ENCODE measurements around the gene MEIS3. TPM values are rescaled to one million over a fixed set of nuclear protein-coding genes. Genes with fewer than 3 reads are reported as not detected.

The MEIS3 gene
- total and polyA plus RNA-seq, 4 donors: 0.75 to 19.6 (median 5.8) TPM

DNA sequence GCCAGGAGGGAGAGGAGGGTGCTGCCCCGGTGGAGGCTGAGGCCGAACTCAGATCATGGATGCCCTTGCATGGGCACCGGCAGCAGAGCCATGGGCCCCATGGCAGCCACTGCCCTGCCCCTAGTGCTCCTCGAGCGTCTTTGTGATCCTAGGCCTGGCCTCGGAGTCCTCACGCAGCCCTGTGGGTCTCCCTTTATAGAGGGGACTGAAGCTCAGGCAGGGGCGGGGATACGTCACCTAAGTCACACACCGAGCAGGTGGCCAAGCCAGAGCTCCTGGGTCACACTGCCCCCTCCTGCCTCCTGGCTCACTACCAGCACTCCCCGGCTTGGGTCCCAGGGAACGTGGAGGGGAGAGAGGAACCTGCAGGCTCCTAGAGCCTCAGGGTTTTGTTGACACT, 41.5 kb downstream of the MEIS3 start:
- no peak for ATAC-seq (ENCODE audit: low FRiP score)
- intact Hi-C loops (cut with DNase I): no loop called here
- whole genome bisulfite sequencing, 2 donors: 60 to 67% methylated on average over 12 of the region's 12 CpGs
- H3K4me1 ChIP-seq (ENCODE audit: control insufficient read depth in 1 of 2, insufficient read depth in 2 of 2, low read length in 2 of 2): no peaks in the 10 kb centered on the region
- no peak overlapping the region for H3K27ac ChIP-seq (ENCODE audit: low read depth in 1 of 2, low read length in 2 of 2)
- H3K36me3 ChIP-seq (ENCODE audit: control insufficient read depth in 1 of 2, insufficient read depth in 2 of 2, low read length in 1 of 2): peaks cover 9 to 17% of the 10 kb centered on the region in 2 donors
- DNase-seq: no peak
- no peak overlapping the region for H3K4me3 ChIP-seq (ENCODE audit: low read length in 2 of 2)
- no peaks in the 10 kb centered on the region for H3K9me3 ChIP-seq (ENCODE audit: control insufficient read depth, low read length)
- H3K27me3 ChIP-seq (ENCODE audit: control insufficient read depth in 1 of 2, insufficient read depth in 2 of 2, low read length in 1 of 2): no peaks in the 10 kb centered on the region

DNA sequence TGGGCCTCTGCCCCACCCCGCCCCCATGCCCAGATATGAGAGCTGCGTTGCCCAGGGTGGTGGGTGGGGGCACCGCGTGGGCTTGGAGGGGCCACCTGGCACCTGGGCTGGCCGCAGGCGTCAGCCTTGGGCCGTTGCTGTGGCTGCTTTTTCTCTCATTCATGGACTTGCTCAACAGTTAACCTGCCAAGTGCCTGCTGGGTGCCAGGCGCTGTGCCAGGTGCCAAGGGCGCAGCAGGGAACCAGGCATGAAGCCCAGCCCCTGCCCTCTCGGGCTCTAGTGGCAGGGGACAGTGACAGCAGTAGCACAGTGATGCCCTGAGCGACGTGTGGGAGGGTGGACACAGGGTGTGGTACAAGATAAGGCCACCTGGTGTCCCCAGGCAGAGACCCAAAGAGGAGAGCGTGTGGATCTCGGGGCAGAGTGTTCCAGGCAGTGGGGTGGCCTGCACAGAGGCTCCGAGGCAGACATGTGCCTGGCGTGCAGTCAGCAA, 42.1 kb downstream of the MEIS3 start:
- ATAC-seq (ENCODE audit: low FRiP score) (no peak), DNase-seq (no peak)
- Histone ChIP-seq H3K4me1 (ENCODE audit: control insufficient read depth in 1 of 2, insufficient read depth in 2 of 2, low read length in 2 of 2) (no peaks in the 10 kb centered on the region), H3K9me3 (ENCODE audit: control insufficient read depth, low read length) (no peaks in the 10 kb centered on the region), H3K36me3 (ENCODE audit: control insufficient read depth in 1 of 2, insufficient read depth in 2 of 2, low read length in 1 of 2) (peaks cover 9 to 16% of the 10 kb centered on the region in 2 donors), H3K27ac (ENCODE audit: low read depth in 1 of 2, low read length in 2 of 2) (no peak overlapping the region), H3K27me3 (ENCODE audit: control insufficient read depth in 1 of 2, insufficient read depth in 2 of 2, low read length in 1 of 2) (no peaks in the 10 kb centered on the region), H3K4me3 (ENCODE audit: low read length in 2 of 2) (no peak overlapping the region)
- 33 to 36% methylated on average over 16 of the region's 16 CpGs for WGBS, 2 donors
- intact Hi-C loops (cut with DNase I): no loop called here

DNA sequence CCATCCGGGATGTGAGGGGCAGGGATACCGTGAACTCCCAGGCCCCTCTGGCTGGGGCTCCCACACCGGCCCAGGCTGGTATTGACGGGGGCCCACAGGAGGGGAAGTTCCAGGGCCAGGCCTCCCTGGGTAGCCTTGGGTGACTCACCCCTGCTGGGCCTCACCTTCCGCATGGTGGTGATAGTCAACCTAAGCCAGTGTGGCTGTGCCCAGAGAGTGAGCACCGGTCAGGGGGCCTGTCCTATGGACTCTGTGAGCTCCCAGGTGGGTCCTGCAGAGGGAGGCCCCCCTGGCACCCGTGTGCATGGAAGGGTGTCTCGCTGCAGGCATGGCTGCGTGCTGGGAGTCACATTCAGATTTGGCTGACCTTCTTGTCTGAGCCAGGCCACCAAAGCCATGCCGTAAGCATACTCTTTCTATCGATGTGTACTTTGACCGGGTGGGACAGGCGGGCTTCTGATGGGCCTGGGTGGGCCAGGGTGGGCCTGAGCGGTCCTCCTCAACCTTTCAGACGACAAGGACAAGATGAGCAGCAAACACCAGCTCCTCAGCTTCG, 42.7 kb downstream of the MEIS3 start:
- Histone ChIP-seq H3K9me3 (ENCODE audit: control insufficient read depth, low read length) (no peaks in the 10 kb centered on the region), H3K4me3 (ENCODE audit: low read length in 2 of 2) (no peak overlapping the region), H3K27ac (ENCODE audit: low read depth in 1 of 2, low read length in 2 of 2) (no peak overlapping the region), H3K4me1 (ENCODE audit: control insufficient read depth in 1 of 2, insufficient read depth in 2 of 2, low read length in 2 of 2) (no peaks in the 10 kb centered on the region), H3K27me3 (ENCODE audit: control insufficient read depth in 1 of 2, insufficient read depth in 2 of 2, low read length in 1 of 2) (no peaks in the 10 kb centered on the region), H3K36me3 (ENCODE audit: control insufficient read depth in 1 of 2, insufficient read depth in 2 of 2, low read length in 1 of 2) (peaks cover 9 to 12% of the 10 kb centered on the region in 2 donors)
- 86 to 92% methylated on average over 16 of the region's 16 CpGs for WGBS, 2 donors
- intact Hi-C loops (cut with DNase I): no loop called here
- DNase-seq: no peak
- ATAC-seq (ENCODE audit: low FRiP score): no peak

DNA sequence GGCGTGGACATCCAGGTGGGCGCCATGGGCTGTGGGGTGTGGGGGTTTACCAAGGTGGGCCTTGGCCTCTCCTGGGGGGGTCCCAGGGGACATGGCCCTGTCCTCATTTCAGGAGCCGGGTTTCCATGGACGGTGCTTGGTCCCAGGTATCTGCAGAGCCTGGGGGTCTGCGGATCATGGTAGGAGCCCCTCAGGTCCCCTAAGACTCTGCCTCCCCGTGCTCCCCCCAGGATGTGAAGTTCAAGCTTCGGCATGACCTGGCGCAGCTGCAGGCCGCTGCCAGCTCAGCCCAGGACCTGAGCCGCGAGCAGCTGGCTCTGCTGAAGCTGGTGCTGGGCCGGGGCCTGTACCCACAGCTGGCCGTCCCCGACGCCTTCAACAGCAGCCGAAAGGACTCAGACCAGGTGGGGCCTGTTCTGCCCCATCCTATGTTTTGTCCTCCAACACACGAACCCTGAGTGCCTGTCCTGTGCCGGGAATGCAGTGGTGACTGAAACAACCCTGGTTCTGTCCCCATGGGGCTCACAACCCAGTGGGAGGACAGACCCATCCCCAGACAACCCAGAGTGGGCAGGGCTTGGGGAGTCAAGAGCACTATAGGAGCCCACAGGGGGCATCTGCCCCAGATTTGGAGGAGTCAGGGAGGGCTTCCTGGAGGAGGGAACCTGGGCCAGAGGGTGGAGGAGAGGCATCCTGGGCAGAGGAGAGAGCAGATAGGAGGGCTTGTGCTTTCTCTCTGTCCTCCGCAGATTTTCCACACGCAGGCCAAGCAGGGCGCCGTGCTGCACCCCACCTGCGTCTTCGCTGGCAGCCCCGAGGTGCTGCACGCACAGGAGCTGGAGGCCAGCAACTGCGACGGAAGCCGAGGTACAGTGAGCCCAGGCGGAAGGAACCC, 43.4 kb downstream of the MEIS3 start:
- Histone ChIP-seq H3K4me3 (ENCODE audit: low read length in 2 of 2) (no peak overlapping the region), H3K36me3 (ENCODE audit: control insufficient read depth in 1 of 2, insufficient read depth in 2 of 2, low read length in 1 of 2) (peaks cover 2 to 9% of the 10 kb centered on the region in 2 donors), H3K27me3 (ENCODE audit: control insufficient read depth in 1 of 2, insufficient read depth in 2 of 2, low read length in 1 of 2) (no peaks in the 10 kb centered on the region), H3K27ac (ENCODE audit: low read depth in 1 of 2, low read length in 2 of 2) (no peak overlapping the region), H3K9me3 (ENCODE audit: control insufficient read depth, low read length) (no peaks in the 10 kb centered on the region), H3K4me1 (ENCODE audit: control insufficient read depth in 1 of 2, insufficient read depth in 2 of 2, low read length in 2 of 2) (no peaks in the 10 kb centered on the region)
- no peak for DNase-seq
- intact Hi-C loops (cut with DNase I): no loop called here
- 95 to 97% methylated on average over 28 to 30 of the region's 30 CpGs for WGBS, 2 donors
- no peak for ATAC-seq (ENCODE audit: low FRiP score)

DNA sequence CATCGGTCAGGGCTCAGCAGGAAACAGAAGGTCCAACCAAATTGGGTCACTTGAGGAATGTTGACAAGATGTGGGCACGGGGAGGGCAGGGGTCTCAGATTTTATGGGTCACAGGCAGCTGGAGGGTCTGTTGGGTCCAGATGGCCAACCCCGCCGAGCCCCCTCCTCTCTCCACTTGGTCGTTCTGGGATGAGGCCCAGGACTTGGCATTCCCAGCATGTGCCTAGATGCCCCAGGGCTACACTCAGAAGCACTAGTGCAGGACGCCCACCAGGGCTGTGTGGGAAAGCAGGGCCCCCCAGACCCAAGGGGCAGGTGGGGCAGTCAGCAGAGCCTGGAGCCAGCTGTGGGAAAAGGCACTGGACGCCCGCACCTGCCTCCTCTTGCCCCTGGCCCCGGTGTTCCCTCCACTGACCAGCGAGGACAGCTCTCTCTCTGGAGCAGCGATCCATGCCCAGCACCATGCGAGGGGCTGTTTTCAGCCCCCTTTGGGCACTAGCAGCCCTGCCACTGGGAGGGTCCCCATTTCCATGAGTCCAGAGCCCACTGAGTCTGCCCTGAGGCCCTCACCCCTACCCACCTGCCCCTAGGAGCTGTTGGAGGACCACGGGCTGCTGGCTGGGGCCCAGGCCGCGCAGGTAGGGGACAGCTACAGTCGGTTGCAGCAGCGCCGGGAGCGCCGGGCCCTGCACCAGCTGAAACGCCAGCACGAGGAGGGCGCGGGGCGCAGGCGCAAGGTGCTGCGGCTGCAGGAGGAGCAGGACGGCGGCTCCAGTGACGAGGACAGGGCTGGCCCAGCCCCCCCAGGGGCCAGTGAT, 44.2 kb downstream of the MEIS3 start:
- no peaks in the 10 kb centered on the region for H3K9me3 ChIP-seq (ENCODE audit: control insufficient read depth, low read length)
- H3K36me3 ChIP-seq (ENCODE audit: control insufficient read depth in 1 of 2, insufficient read depth in 2 of 2, low read length in 1 of 2): peaks cover 0 to 10% of the 10 kb centered on the region in 2 donors
- H3K27ac ChIP-seq (ENCODE audit: low read depth in 1 of 2, low read length in 2 of 2): no peak overlapping the region
- no peak overlapping the region for H3K4me3 ChIP-seq (ENCODE audit: low read length in 2 of 2)
- ATAC-seq (ENCODE audit: low FRiP score): no peak
- intact Hi-C loops (cut with DNase I): no loop called here
- 90 to 94% methylated on average over 30 of the region's 30 CpGs for WGBS, 2 donors
- H3K27me3 ChIP-seq (ENCODE audit: control insufficient read depth in 1 of 2, insufficient read depth in 2 of 2, low read length in 1 of 2): no peaks in the 10 kb centered on the region
- H3K4me1 ChIP-seq (ENCODE audit: control insufficient read depth in 1 of 2, insufficient read depth in 2 of 2, low read length in 2 of 2): no peaks in the 10 kb centered on the region
- no peak for DNase-seq

DNA sequence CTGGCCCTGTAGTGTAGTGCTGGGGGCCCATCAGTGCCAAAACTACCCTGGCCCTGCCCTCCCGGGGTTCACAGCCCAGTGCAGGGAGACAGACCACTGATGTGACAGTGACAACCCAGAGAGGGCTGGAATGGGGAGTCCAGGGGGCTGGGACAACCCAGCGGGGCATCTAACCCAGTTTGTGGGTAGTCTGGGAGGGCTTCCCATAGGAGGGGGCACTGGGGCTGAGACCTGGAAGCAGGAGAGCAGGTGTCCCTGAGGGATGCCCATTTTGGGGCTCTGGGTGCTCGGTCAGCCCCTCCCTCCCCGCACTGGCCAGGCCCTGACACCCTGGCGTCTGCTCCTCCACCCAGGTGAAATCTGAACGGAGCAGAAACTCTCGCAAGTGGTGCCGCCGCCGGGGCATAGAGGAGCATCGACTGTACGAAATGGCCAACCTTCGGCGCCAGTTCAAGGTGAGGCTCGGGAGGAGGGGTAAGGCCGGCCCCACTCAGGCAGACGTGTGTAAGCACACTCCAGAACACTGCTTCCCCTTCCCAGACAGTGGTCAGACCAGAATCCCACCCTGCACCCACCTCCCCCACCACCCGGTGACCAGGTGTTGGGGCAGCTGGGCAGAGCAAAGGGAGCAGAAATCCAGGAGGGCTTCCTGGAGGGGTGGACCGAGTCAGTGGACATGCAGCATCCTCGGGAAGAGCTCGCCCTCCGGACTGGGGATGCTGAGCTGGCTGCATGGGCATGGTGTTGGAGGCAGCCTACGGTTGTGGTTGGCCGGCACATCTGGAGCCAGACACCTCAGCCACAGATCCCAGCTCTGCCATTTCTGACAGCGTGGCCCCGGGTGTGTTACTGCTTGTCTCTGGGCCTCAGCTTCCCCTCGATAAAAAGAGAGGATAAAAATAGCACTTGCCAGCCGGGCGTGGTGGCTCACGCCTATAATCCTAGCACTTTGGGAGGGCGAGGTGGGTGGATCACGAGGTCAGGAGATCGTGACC, 45.8 kb downstream of the MEIS3 start:
- Histone ChIP-seq H3K9me3 (ENCODE audit: control insufficient read depth, low read length) (no peaks in the 10 kb centered on the region), H3K27ac (ENCODE audit: low read depth in 1 of 2, low read length in 2 of 2) (no peak overlapping the region), H3K27me3 (ENCODE audit: control insufficient read depth in 1 of 2, insufficient read depth in 2 of 2, low read length in 1 of 2) (no peaks in the 10 kb centered on the region), H3K4me1 (ENCODE audit: control insufficient read depth in 1 of 2, insufficient read depth in 2 of 2, low read length in 2 of 2) (no peaks in the 10 kb centered on the region), H3K4me3 (ENCODE audit: low read length in 2 of 2) (no peak overlapping the region), H3K36me3 (ENCODE audit: control insufficient read depth in 1 of 2, insufficient read depth in 2 of 2, low read length in 1 of 2) (peaks cover 0 to 7% of the 10 kb centered on the region in 2 donors)
- WGBS, 2 donors: 91 to 92% methylated on average over 33 of the region's 33 CpGs
- DNase-seq (no peak), ATAC-seq (ENCODE audit: low FRiP score) (no peak)
- intact Hi-C loops (cut with DNase I): no loop called here

DNA sequence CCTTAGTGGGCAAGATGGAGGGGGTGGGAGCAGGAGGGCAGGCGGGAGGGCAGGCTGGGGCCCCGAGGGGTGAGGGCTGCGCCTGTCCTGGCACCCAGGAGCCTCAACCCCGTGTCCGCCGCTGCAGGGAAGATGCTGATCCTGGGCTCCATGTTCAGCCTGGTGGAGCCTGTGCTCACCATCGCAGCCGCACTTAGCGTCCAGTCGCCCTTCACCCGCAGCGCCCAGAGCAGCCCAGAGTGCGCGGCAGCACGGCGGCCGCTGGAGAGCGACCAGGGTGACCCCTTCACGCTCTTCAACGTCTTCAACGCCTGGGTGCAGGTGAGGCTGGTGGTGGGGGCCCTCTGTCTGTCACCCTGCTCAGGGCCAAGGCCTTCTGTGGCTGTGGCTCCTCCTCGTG, 46.7 kb downstream of the MEIS3 start:
- DNase-seq (no peak), ATAC-seq (ENCODE audit: low FRiP score) (no peak)
- intact Hi-C loops (cut with DNase I): no loop called here
- H3K4me3 ChIP-seq (ENCODE audit: low read length in 2 of 2): no peak overlapping the region
- H3K27ac ChIP-seq (ENCODE audit: low read depth in 1 of 2, low read length in 2 of 2): no peak overlapping the region
- peaks cover 0 to 2% of the 10 kb centered on the region in 2 donors for H3K36me3 ChIP-seq (ENCODE audit: control insufficient read depth in 1 of 2, insufficient read depth in 2 of 2, low read length in 1 of 2)
- H3K4me1 ChIP-seq (ENCODE audit: control insufficient read depth in 1 of 2, insufficient read depth in 2 of 2, low read length in 2 of 2): no peaks in the 10 kb centered on the region
- WGBS, 2 donors: 95% methylated on average over 22 of the region's 22 CpGs
- H3K9me3 ChIP-seq (ENCODE audit: control insufficient read depth, low read length): no peaks in the 10 kb centered on the region
- no peaks in the 10 kb centered on the region for H3K27me3 ChIP-seq (ENCODE audit: control insufficient read depth in 1 of 2, insufficient read depth in 2 of 2, low read length in 1 of 2)

DNA sequence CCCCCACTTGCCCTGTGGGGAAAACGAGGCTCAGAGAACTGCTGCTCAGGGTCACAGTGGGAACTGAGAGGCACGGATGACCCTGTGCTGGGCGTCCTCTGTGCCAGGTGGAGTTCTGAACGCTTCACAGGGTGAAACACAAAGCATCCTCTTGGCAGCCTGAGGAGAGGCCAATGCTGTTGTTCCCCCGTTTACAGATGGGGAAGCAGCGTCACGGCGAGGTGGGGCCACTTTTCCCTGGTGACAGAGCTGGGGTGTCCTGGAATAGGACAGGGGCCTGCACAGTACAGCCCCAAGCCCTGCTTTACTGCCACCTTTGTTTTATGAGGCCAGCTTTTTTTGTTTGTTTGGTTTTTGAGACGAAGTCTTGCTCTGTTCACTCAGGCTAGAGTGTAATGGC, 48.1 kb downstream of the MEIS3 start:
- ATAC-seq (ENCODE audit: low FRiP score): no peak
- H3K9me3 ChIP-seq (ENCODE audit: control insufficient read depth, low read length): no peaks in the 10 kb centered on the region
- intact Hi-C loops (cut with DNase I): no loop called here
- peaks cover 0 to 2% of the 10 kb centered on the region in 2 donors for H3K36me3 ChIP-seq (ENCODE audit: control insufficient read depth in 1 of 2, insufficient read depth in 2 of 2, low read length in 1 of 2)
- H3K27me3 ChIP-seq (ENCODE audit: control insufficient read depth in 1 of 2, insufficient read depth in 2 of 2, low read length in 1 of 2): no peaks in the 10 kb centered on the region
- no peak overlapping the region for H3K27ac ChIP-seq (ENCODE audit: low read depth in 1 of 2, low read length in 2 of 2)
- no peak overlapping the region for H3K4me3 ChIP-seq (ENCODE audit: low read length in 2 of 2)
- no peak for DNase-seq
- 90 to 91% methylated on average over 9 of the region's 9 CpGs for WGBS, 2 donors
- no peaks in the 10 kb centered on the region for H3K4me1 ChIP-seq (ENCODE audit: control insufficient read depth in 1 of 2, insufficient read depth in 2 of 2, low read length in 2 of 2)
